ENCODE results near the gene KDM4B.

KDM4B gene

GRCh38 chr19:5202553-5202952 is 233.6 kb downstream of the KDM4B start:
- TF ChIP-seq ZFX (IDR thresholded peaks at IDR 0.05) (no peak), CTCF (conservative IDR thresholded peaks at IDR 0.05) (no peak)
- no peak overlapping the region for H3K27ac ChIP-seq

Data from C4-2B (cell line).